IPS-20b (cell line): Measurements from ENCODE around the gene MAGI1.

Experiments used
- H3K27ac ChIP-seq: one replicate; pipeline ENCODE4 v1.5.1; 2013; ENCODE audit warnings: low read length
- H3K27me3 ChIP-seq: 2 replicates; pipeline ENCODE4 v1.6.1; 2013; ENCODE audit warnings: mild to moderate bottlenecking, low read length, inconsistent platforms; ENCODE audit not compliant: insufficient read depth
- H3K36me3 ChIP-seq: 2 replicates; pipeline ENCODE4 v1.6.1; 2013; ENCODE audit warnings: low read depth, mild to moderate bottlenecking, inconsistent platforms, low read length, moderate library complexity; ENCODE audit not compliant: insufficient read depth
- H3K4me1 ChIP-seq: 2 replicates; pipeline ENCODE4 v1.6.1; 2013; ENCODE audit warnings: mild to moderate bottlenecking, control low read depth, inconsistent platforms, low read length, moderate library complexity; ENCODE audit not compliant: insufficient read depth
- H3K4me3 ChIP-seq: 2 replicates; pipeline ENCODE4 v1.5.1; 2013; ENCODE audit warnings: mild to moderate bottlenecking, low read length, inconsistent platforms
- H3K9ac ChIP-seq: 2 replicates; pipeline ENCODE4 v1.6.1; 2013; ENCODE audit warnings: low read depth, mild to moderate bottlenecking, inconsistent platforms, low read length, moderate library complexity
- H3K9me3 ChIP-seq: 2 replicates; pipeline ENCODE4 v1.6.1; 2013; ENCODE audit warnings: mild to moderate bottlenecking, low read depth, low read length, inconsistent platforms; ENCODE audit not compliant: insufficient read depth

Gene MAGI1

GRCh38 chr3:65433480-65433879 is 605.2 kb downstream of the MAGI1 start:
- H3K4me3 ChIP-seq = no peak overlapping the region

DNA sequence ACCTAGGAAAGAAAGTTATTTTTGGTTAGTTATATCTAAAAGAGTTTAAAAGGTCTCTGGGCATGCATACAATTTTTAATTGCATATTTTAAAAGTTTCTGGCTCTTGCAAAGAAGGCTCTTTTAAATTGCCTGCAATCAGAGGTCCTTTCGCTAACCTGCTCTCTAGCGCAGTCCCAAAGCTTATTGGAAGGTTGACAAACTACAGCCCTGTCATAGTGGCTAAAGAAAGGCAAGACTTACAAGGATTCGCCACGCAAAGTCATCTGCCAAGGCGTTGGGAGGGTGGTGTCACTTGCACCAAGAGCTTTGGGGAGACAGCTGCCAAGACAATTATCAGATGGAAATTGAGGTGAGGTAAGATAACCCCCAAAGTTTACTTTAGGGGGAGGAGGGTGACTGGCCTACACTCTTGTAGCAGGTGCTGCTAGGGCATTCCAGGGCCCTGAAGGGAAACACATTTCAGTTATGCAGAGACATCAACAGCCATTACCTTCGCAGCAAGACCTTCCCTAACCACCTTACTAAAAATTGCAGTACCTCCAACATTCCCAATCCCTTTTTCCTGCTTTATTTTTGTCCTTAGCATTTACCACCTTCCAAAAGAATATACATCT is 606.2 kb downstream of the MAGI1 start:
- H3K27ac ChIP-seq = no peak overlapping the region
- no peak overlapping the region for H3K9ac ChIP-seq
- H3K36me3 ChIP-seq = peaks cover 93% of the 10 kb centered on the region
- no peaks in the 10 kb centered on the region for H3K27me3 ChIP-seq
- no peak overlapping the region for H3K4me3 ChIP-seq
- H3K4me1 ChIP-seq = no peaks in the 10 kb centered on the region
- no peaks in the 10 kb centered on the region for H3K9me3 ChIP-seq

More at GRCh38 chr3:65433480-65433879, 605.2 kb downstream of the MAGI1 start:
- Histone ChIP-seq H3K9me3 (no peaks in the 10 kb centered on the region), H3K27me3 (no peaks in the 10 kb centered on the region), H3K4me1 (no peaks in the 10 kb centered on the region), H3K9ac (no peak overlapping the region), H3K36me3 (peaks cover 93% of the 10 kb centered on the region), H3K27ac (no peak overlapping the region)

DNA sequence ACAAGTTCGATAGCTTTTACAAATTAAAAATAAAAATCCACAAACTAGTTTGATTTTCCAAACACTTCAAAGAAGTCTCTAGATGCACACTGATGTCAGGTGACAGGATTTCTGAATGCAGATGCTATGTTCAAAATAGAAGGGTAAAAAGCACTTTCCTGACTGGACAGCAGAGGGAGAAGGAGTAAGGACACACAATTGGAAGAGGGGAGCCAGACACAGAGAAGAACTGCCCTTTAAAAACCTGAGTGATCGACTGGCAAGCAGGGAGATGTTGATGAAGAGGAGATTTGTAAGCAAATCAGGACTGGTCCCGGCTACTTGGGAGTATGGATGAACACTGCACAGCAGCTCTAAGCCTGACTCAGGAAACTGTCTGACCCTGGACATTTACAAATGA is 612.8 kb downstream of the MAGI1 start:
- H3K4me3 ChIP-seq = no peak overlapping the region
- H3K36me3 ChIP-seq = peaks cover 76% of the 10 kb centered on the region
- no peak overlapping the region for H3K9ac ChIP-seq
- no peaks in the 10 kb centered on the region for H3K27me3 ChIP-seq
- no peak overlapping the region for H3K27ac ChIP-seq
- no peaks in the 10 kb centered on the region for H3K9me3 ChIP-seq
- no peaks in the 10 kb centered on the region for H3K4me1 ChIP-seq

GRCh38 chr3:65422154-65422553 is 616.6 kb downstream of the MAGI1 start:
- no peak overlapping the region for H3K27ac ChIP-seq
- H3K9me3 ChIP-seq = no peaks in the 10 kb centered on the region
- H3K9ac ChIP-seq = no peak overlapping the region
- no peaks in the 10 kb centered on the region for H3K4me1 ChIP-seq
- H3K36me3 ChIP-seq = peaks cover 41% of the 10 kb centered on the region
- H3K27me3 ChIP-seq = no peaks in the 10 kb centered on the region
- no peak overlapping the region for H3K4me3 ChIP-seq

- Histone ChIP-seq H3K4me3 (no peak overlapping the region), H3K27ac (no peak overlapping the region), H3K4me1 (no peaks in the 10 kb centered on the region), H3K27me3 (no peaks in the 10 kb centered on the region), H3K36me3 (peaks cover 28% of the 10 kb centered on the region; the same call in 1 of the 2 replicates), H3K9me3 (no peaks in the 10 kb centered on the region), H3K9ac (no peak overlapping the region)
Measured at GRCh38 chr3:65419233-65419632, 619.5 kb downstream of the MAGI1 start.

DNA sequence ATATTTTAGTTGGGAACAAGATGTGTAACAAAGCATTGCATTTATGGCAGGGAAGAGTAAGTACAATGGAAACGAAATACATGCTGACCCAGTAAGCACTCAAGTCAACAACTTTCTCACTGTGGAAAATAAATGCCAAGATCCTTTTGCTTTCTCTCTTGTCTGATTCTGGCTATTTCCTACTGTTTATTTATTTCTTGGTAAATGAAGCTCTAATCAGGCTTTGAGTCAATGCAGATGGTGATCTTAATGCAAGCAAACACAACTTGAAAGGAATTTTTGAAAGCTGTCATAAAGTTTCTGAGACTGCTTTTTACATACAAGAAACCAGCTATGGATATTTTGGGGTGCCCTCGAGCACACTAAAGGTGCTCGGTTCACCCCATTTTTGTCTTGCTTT is 624.8 kb downstream of the MAGI1 start:
- Histone ChIP-seq H3K36me3 (peaks cover 15% of the 10 kb centered on the region; the same call in 1 of the 2 replicates), H3K9ac (no peak overlapping the region), H3K27ac (no peak overlapping the region), H3K4me3 (no peak overlapping the region), H3K27me3 (no peaks in the 10 kb centered on the region), H3K9me3 (no peaks in the 10 kb centered on the region), H3K4me1 (peaks cover 3% of the 10 kb centered on the region; the same call in 1 of the 2 replicates)

- Histone ChIP-seq H3K4me1 (peaks cover 11% of the 10 kb centered on the region; the same call in 1 of the 2 replicates), H3K9me3 (no peaks in the 10 kb centered on the region), H3K9ac (no peak overlapping the region), H3K4me3 (no peak overlapping the region), H3K27ac (no peak overlapping the region), H3K36me3 (peaks cover 15% of the 10 kb centered on the region; the same call in 1 of the 2 replicates), H3K27me3 (no peaks in the 10 kb centered on the region)
Measured at GRCh38 chr3:65412588-65412987, 626.1 kb downstream of the MAGI1 start.

DNA sequence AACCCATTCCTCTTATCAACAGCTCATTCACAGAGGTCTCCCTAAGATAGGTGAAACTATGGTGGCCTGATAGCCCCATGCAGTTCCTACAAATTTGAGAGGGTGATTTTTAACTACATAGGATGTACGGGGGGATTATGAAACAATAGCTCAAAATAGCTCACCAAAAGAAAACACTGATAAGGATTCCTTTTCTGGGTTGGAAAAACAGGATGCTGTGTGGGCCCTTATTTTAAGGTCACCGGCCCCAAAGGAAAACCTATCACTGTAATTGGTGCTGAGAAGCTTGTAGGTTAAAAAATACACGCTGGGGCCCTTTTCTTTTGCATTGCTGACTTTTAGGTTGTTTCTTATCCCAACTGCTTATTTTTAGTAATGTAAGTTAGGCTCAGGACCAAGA is 627.4 kb downstream of the MAGI1 start:
- H3K36me3 ChIP-seq = peaks cover 12% of the 10 kb centered on the region; the same call in 1 of the 2 replicates
- no peaks in the 10 kb centered on the region for H3K9me3 ChIP-seq
- H3K4me1 ChIP-seq = peaks cover 11% of the 10 kb centered on the region; the same call in 1 of the 2 replicates
- H3K9ac ChIP-seq = no peak overlapping the region
- H3K27ac ChIP-seq = no peak overlapping the region
- no peak overlapping the region for H3K4me3 ChIP-seq
- H3K27me3 ChIP-seq = no peaks in the 10 kb centered on the region

- no peak overlapping the region for H3K4me3 ChIP-seq
- H3K9me3 ChIP-seq = no peaks in the 10 kb centered on the region
- no peak overlapping the region for H3K27ac ChIP-seq
- H3K27me3 ChIP-seq = no peaks in the 10 kb centered on the region
- H3K36me3 ChIP-seq = peaks cover 4% of the 10 kb centered on the region; the same call in 1 of the 2 replicates
- H3K4me1 ChIP-seq = peaks cover 11% of the 10 kb centered on the region; the same call in 1 of the 2 replicates
- H3K9ac ChIP-seq = 0 out of 2 replicates have a peak overlapping the region, but pooled peaks have one; percentile 41
Measured at GRCh38 chr3:65409176-65409569, 629.5 kb downstream of the MAGI1 start.

GRCh38 chr3:65408531-65409175 is 630.1 kb downstream of the MAGI1 start:
- Histone ChIP-seq H3K27me3 (no peaks in the 10 kb centered on the region), H3K4me1 (peaks cover 11% of the 10 kb centered on the region; the same call in 1 of the 2 replicates), H3K27ac (no peak overlapping the region), H3K9me3 (no peaks in the 10 kb centered on the region), H3K4me3 (no peak overlapping the region), H3K9ac (peak overlapping the region; percentile 41; the same call in 1 of the 2 replicates), H3K36me3 (no peaks in the 10 kb centered on the region)

DNA sequence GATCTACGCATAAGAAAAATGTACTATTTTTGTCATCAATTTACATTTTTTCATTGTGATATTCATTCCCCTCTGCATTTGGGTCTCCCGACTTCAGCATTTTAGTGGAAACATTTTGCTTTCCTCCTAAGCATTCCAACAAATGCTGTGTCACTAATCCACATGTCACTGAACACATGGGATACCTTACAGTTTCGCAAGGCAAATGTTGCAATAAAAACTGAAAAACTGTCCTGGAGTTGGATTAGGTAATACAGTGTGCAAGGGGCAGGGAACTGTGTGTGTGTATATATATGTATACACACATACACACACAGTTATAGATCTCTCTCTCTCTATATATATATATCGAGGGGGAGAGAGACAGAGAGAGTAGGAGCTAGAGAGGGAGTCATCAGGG is 632.2 kb downstream of the MAGI1 start:
- H3K27me3 ChIP-seq = no peaks in the 10 kb centered on the region

DNA sequence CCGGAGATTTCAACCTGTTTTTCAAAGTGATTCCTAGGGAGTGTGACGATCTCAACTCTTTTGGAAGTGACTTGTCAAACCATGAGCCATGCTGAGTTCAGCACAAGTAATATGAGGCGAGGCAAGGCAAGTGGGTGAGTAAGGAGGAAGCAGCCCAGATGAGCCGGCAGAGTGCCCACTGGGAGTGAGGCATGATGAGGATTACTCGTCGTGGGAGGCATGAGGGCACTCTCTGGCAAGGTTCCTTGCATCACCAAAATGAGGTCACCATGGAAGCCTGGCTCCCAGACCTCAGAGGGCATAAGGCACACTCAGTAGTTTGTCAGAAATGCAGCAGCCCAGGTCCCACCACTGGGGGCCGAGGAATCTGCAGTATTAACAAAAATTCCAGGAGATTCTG is 636.1 kb downstream of the MAGI1 start:
- Histone ChIP-seq H3K4me3 (0 out of 2 replicates have a peak overlapping the region, but pooled peaks have one; percentile 59), H3K36me3 (no peaks in the 10 kb centered on the region), H3K4me1 (peaks cover 43% of the 10 kb centered on the region), H3K9me3 (no peaks in the 10 kb centered on the region), H3K27me3 (no peaks in the 10 kb centered on the region), H3K9ac (peak overlapping the region; percentile 37; the same call in 1 of the 2 replicates), H3K27ac (peak overlapping the region; percentile 67)

More for the DNA sequence above, 632.2 kb downstream of the MAGI1 start:
- H3K27ac ChIP-seq = no peak overlapping the region
- H3K4me3 ChIP-seq = no peak overlapping the region
- H3K9ac ChIP-seq = no peak overlapping the region
- no peaks in the 10 kb centered on the region for H3K36me3 ChIP-seq
- H3K9me3 ChIP-seq = no peaks in the 10 kb centered on the region
- peaks cover 32% of the 10 kb centered on the region for H3K4me1 ChIP-seq
